Activated T-helper 2 cell treated with anti-CD3 and anti-CD28 coated beads, Interferon-gamma antibody, Interleukin-2, Interleukin-4, amounts not matched to agents 10 μg/mL and 5 μg/mL and 100 μg/mL, durations not matched to agents 14 hours and 24 hours and 36 hours (primary cell): ENCODE data around the gene AIFM1. TPM values are rescaled to one million over a fixed set of nuclear protein-coding genes. Genes with fewer than 3 reads are reported as not detected.

Source experiments
- DNase-seq: peaks from one replicate; pipeline ENCODE4 v3.0.0; 2021; ENCODE audit warnings: low spot score
- H3K27ac Mint-ChIP-seq: one replicate; pipeline ENCODE4 v1.8.0; 2021; ENCODE audit warnings: mixed read lengths
- H3K27me3 Mint-ChIP-seq: one replicate; pipeline ENCODE4 v1.8.0; 2021; ENCODE audit warnings: low read depth, mixed read lengths
- H3K36me3 Mint-ChIP-seq: one replicate; pipeline ENCODE4 v1.8.0; 2021; ENCODE audit warnings: low read depth, mixed read lengths
- H3K4me1 Mint-ChIP-seq: one replicate; pipeline ENCODE4 v1.8.0; 2021; ENCODE audit warnings: low read depth, mixed read lengths
- H3K4me3 Mint-ChIP-seq: one replicate; pipeline ENCODE4 v1.8.0; 2021; ENCODE audit warnings: low read depth, mild to moderate bottlenecking, moderate library complexity, mixed read lengths
- H3K9me3 Mint-ChIP-seq: one replicate; pipeline ENCODE4 v1.8.0; 2021; ENCODE audit warnings: mixed read lengths
- intact Hi-C: fragments of 100-400 bp; cut with micrococcal nuclease; formaldehyde crosslinking; loops from one replicate; pipeline ENCODE4 v1.15.1; 2023
- total RNA-seq: library from RNA; stranded (reverse); gene quantifications from 2 replicates; pipeline ENCODE4 v1.2.3, GENCODE V29; 2022

The AIFM1 gene
- 48.7 and 51.1 TPM in 2 replicates for total RNA-seq

GRCh38 chrX:130165703-130166502 lies at the start of gene AIFM1:
TSS of gene AIFM1 (minus strand) at chrX:130165841. CDS start at chrX:130165656, 185 bp downstream.
- peak within 1 kb of the TSS; percentile 97 for H3K27ac Mint-ChIP-seq
- DNase-seq: peak; percentile 86
- H3K9me3 Mint-ChIP-seq: no peaks in the 10 kb centered on the region
- H3K27me3 Mint-ChIP-seq: no peaks in the 10 kb centered on the region
- H3K4me3 Mint-ChIP-seq: peak within 1 kb of the TSS; percentile 98
- peaks cover 9% of the 10 kb centered on the region for H3K36me3 Mint-ChIP-seq
- intact Hi-C loops: loop anchor here (2.0 kb wide), 2 partner anchors 55 to 81 kb away; partner anchors contain the start of gene ELF4
- peaks cover 31% of the 10 kb centered on the region for H3K4me1 Mint-ChIP-seq

GRCh38 chrX:130213376-130213775 lies 47.7 kb upstream of the AIFM1 start:
- H3K27me3 Mint-ChIP-seq: no peaks in the 10 kb centered on the region
- H3K27ac Mint-ChIP-seq: peak overlapping the region; percentile 62
- no peaks in the 10 kb centered on the region for H3K9me3 Mint-ChIP-seq
- H3K4me1 Mint-ChIP-seq: peaks cover 24% of the 10 kb centered on the region
- intact Hi-C loops: loop anchor here (2.0 to 5.0 kb wide), 2 partner anchors 41 to 124 kb away; partner anchors contain the start of gene SLC25A14
- no peak overlapping the region for H3K4me3 Mint-ChIP-seq
- no peak for DNase-seq
- peaks cover 59% of the 10 kb centered on the region for H3K36me3 Mint-ChIP-seq

- intact Hi-C loops: loop anchor here (1.0 to 5.0 kb wide), 3 partner anchors 40 to 125 kb away; partner anchors contain the start of genes SLC25A14 and ZNF280C
- peaks cover 26% of the 10 kb centered on the region for H3K4me1 Mint-ChIP-seq
- no peaks in the 10 kb centered on the region for H3K27me3 Mint-ChIP-seq
- peak overlapping the region; percentile 90 for H3K27ac Mint-ChIP-seq
- peak overlapping the region; percentile 62 for H3K4me3 Mint-ChIP-seq
- no peaks in the 10 kb centered on the region for H3K9me3 Mint-ChIP-seq
- DNase-seq: no peak
- H3K36me3 Mint-ChIP-seq: peaks cover 62% of the 10 kb centered on the region
Observed at GRCh38 chrX:130212371-130212770, 46.7 kb upstream of the AIFM1 start.

- intact Hi-C loops: loop anchor here (1.0 to 5.0 kb wide), 3 partner anchors 39 to 126 kb away; partner anchors contain the start of genes SLC25A14 and ZNF280C
- no peaks in the 10 kb centered on the region for H3K9me3 Mint-ChIP-seq
- peaks cover 26% of the 10 kb centered on the region for H3K4me1 Mint-ChIP-seq
- H3K27ac Mint-ChIP-seq: peak overlapping the region; percentile 90
- peaks cover 56% of the 10 kb centered on the region for H3K36me3 Mint-ChIP-seq
- peak overlapping the region; percentile 62 for H3K4me3 Mint-ChIP-seq
- H3K27me3 Mint-ChIP-seq: no peaks in the 10 kb centered on the region
- no peak for DNase-seq
Observed at GRCh38 chrX:130211415-130212186, 46.0 kb upstream of the AIFM1 start.

- H3K4me3 Mint-ChIP-seq: no peak overlapping the region
Observed at GRCh38 chrX:130204647-130205046, 39.0 kb upstream of the AIFM1 start.

GRCh38 chrX:130197464-130197863 lies 31.8 kb upstream of the AIFM1 start:
- Mint-ChIP-seq H3K27me3 (no peaks in the 10 kb centered on the region), H3K4me1 (peaks cover under 1% of the 10 kb centered on the region), H3K4me3 (no peak overlapping the region), H3K9me3 (no peaks in the 10 kb centered on the region), H3K27ac (no peak overlapping the region), H3K36me3 (peaks cover 3% of the 10 kb centered on the region)
- no peak for DNase-seq
- intact Hi-C loops: no loop called here

More at GRCh38 chrX:130204647-130205046, 39.0 kb upstream of the AIFM1 start:
- Mint-ChIP-seq H3K27ac (no peak overlapping the region), H3K27me3 (no peaks in the 10 kb centered on the region), H3K36me3 (peaks cover 25% of the 10 kb centered on the region), H3K9me3 (no peaks in the 10 kb centered on the region), H3K4me1 (peaks cover 2% of the 10 kb centered on the region)
- intact Hi-C loops: no loop called here
- DNase-seq: no peak

GRCh38 chrX:130196466-130196865 lies 30.8 kb upstream of the AIFM1 start:
- intact Hi-C loops: no loop called here
- Mint-ChIP-seq H3K4me1 (peaks cover 3% of the 10 kb centered on the region), H3K36me3 (peaks cover 3% of the 10 kb centered on the region), H3K9me3 (no peaks in the 10 kb centered on the region), H3K4me3 (no peak overlapping the region), H3K27me3 (no peaks in the 10 kb centered on the region), H3K27ac (no peak overlapping the region)
- DNase-seq: no peak

- Mint-ChIP-seq H3K9me3 (no peaks in the 10 kb centered on the region), H3K27me3 (no peaks in the 10 kb centered on the region), H3K4me1 (peaks cover 7% of the 10 kb centered on the region), H3K4me3 (no peak overlapping the region), H3K27ac (no peak overlapping the region), H3K36me3 (no peaks in the 10 kb centered on the region)
- no peak for DNase-seq
- intact Hi-C loops: loop anchor here (5.0 kb wide), 1 partner anchor 48 kb away; no protein-coding TSS in a partner anchor
Observed at GRCh38 chrX:130190801-130191200, 25.2 kb upstream of the AIFM1 start.

- Mint-ChIP-seq H3K27me3 (no peaks in the 10 kb centered on the region), H3K9me3 (no peaks in the 10 kb centered on the region), H3K36me3 (peaks cover 14% of the 10 kb centered on the region), H3K4me3 (no peak overlapping the region), H3K27ac (no peak overlapping the region), H3K4me1 (peaks cover 11% of the 10 kb centered on the region)
- DNase-seq: no peak
- intact Hi-C loops: no loop called here
Observed at GRCh38 chrX:130186651-130187050, 21.0 kb upstream of the AIFM1 start.

- H3K27me3 Mint-ChIP-seq: no peaks in the 10 kb centered on the region
- no peak overlapping the region for H3K4me3 Mint-ChIP-seq
- peaks cover 23% of the 10 kb centered on the region for H3K36me3 Mint-ChIP-seq
- no peak for DNase-seq
- H3K9me3 Mint-ChIP-seq: no peaks in the 10 kb centered on the region
- intact Hi-C loops: no loop called here
- H3K27ac Mint-ChIP-seq: no peak overlapping the region
- H3K4me1 Mint-ChIP-seq: peaks cover 13% of the 10 kb centered on the region
Observed at GRCh38 chrX:130184857-130185256, 19.2 kb upstream of the AIFM1 start.

- H3K27me3 Mint-ChIP-seq: no peaks in the 10 kb centered on the region
- no peak for DNase-seq
- no peak overlapping the region for H3K4me3 Mint-ChIP-seq
- peaks cover 18% of the 10 kb centered on the region for H3K4me1 Mint-ChIP-seq
- H3K27ac Mint-ChIP-seq: peak overlapping the region; percentile 49
- H3K36me3 Mint-ChIP-seq: peaks cover 29% of the 10 kb centered on the region
- intact Hi-C loops: no loop called here
- no peaks in the 10 kb centered on the region for H3K9me3 Mint-ChIP-seq
Observed at GRCh38 chrX:130184168-130184567, 18.5 kb upstream of the AIFM1 start.

GRCh38 chrX:130179579-130180215 lies 14.1 kb upstream of the AIFM1 start:
- no peak for DNase-seq
- peaks cover 47% of the 10 kb centered on the region for H3K36me3 Mint-ChIP-seq
- intact Hi-C loops: loop anchor here (10.0 kb wide), 1 partner anchor 415 kb away; no protein-coding TSS in a partner anchor
- peak overlapping the region; percentile 44 for H3K27ac Mint-ChIP-seq
- H3K4me3 Mint-ChIP-seq: no peak overlapping the region
- H3K9me3 Mint-ChIP-seq: no peaks in the 10 kb centered on the region
- H3K4me1 Mint-ChIP-seq: peaks cover 41% of the 10 kb centered on the region
- H3K27me3 Mint-ChIP-seq: no peaks in the 10 kb centered on the region
